ENCODE results near the gene COLEC11.
"Not testable (repeated sequence)": the region's sequence is repeated elsewhere in the genome, so short reads cannot be mapped to it uniquely, and the experiment has no call there.

The COLEC11 gene

DNA sequence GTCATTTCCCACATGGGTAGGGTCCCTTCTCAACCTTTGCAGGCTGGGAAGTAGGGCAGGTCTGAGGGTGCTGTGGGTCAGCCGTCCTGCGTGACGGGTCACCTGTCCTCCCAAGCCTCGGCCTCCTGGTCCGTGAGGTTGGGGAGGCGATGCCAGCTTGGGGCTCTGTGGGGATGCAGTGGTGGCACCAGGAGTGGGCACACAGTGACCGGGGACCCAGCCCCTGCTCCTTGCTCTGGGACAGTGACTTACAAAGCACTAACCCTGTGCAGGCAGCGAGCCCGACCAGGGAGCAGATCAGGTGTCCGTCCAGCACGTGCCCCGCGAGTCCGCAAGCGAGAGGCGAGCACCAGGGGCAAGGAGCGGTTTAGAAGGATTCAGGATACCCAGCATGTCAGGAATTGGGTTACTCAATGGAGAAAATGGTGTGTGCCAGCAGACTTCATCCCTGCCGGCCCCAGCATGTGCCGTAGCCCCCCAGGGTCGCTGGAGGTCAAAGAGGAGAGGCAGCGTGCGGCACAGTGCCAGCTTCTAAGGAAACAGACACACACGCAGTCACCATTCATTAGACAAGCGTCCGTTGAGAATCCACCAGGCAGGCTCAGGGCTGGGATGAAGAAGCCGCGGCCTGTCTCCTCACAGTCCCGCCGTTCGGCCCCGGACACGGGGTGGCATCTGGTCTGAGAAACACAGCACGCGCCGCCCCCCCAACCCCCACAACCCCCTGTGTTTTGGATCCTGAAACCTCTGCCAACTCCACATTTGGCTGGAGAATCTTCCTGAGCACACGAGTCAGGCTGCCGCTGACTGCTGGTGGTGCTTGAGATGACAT, 11.7 kb downstream of the COLEC11 start:
- no peak for DNase-seq

DNA sequence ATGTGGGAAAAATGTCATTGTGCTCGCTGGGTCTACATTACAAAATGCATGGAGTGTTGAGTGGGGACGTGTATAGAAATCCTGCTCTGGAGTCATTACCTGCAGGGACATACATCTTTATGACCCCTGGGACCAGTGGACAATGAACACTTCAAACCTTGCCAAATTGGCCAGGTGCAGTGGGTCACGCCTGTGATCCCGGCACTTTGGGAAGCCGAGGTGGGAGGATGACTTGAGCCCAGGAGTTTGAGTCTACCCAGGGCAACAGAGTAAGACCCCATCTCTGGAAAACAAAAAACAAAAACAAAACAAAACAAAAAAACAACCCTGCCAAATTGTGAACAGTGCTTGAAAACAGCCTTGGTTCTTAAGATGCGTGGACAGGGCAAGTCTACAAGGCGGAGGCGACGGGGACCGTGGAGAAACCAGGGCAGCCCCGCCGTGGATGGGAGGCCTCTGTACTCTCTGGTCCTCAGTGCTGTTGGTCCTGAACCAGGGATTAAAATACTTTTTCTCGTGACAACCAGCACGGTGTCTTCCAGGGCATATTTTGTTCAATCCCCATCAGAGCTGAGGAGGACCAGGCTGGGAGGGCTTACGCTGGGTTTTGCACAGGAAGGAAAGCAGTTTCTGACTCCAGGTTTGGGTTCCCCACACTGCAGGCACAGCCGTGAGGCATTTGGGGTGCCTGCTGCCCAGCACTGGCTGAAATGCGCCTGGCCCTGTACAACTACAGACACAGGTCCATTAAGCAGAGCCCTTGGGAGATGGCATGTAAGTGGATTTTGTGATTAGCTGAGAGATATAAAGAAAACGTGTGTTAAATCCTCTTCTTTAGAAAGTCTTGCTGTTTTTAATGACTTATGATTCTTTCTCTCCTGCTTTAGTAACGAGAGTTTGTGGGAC, 13.7 kb downstream of the COLEC11 start:
- no peak for DNase-seq

DNA sequence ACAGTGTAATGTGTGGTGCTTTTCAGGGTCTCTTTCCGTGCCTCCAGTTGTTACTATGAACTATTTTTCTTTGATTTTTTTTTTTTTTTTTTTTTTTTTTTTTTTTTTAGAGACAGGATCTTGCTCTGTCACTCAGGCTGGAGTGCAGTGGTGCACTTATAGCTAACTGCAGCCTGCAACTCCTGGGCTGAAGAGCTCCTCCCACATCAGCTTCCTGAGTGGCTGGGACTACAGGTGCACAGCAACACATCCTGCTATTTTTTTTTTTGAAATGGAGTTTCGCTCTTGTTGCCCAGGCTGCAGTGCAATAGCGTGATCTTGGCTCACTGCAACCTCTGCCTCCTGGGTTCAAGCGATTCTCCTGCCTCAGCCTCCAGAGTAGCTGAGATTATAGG, 14.4 kb downstream of the COLEC11 start:
- peak; percentile 48 for DNase-seq

DNA sequence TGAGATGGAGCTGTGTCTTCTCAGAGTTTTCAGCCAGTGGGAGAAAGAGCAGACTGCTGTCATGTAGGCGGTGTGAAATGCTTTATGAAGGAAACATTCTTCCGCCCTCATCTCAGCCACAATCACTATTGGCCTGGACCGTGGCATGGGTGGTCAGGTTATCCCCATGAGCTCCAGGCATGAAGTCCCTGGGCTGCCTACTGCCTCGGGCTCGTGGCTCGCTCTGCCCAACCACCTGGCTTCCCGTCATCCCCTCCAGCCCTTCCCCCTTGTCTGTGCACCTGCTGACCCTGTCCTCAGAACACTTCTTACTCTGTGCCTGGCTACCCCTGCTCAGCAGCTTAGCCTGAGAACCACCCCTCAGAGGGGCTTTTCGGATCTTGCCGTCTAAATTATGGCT, 15.5 kb downstream of the COLEC11 start:
- DNase-seq = no peak

DNA sequence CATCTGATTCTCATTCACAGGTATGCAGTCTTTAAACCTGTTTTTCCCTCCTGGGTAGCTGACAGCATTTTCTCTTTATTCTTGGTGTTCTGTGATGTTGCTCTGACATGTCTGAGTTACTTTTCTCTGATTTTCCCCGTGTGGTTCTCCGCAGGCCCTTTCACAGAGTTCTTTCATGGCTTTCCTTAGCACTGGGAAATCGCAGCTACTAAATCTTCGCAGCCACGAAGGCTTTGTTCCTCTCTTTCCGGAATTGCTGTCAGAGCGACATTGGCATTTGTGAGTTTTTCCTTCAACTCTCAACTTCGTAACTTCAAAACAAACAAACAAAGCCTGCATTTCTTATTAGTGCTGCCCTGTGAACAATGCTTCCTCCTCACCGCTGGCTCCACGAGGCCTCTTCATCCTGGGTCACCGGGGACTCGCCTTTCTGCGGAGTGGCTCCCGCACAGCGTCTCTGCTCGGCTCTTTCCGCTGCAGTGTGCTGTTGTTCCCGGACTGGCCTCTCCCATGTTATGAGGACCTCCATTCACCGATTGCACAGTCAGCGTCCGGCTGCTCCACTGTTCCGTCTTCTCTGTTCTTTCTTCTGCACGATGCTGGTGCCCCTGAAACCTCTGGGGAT, 16.1 kb downstream of the COLEC11 start:
- DNase-seq = no peak

DNA sequence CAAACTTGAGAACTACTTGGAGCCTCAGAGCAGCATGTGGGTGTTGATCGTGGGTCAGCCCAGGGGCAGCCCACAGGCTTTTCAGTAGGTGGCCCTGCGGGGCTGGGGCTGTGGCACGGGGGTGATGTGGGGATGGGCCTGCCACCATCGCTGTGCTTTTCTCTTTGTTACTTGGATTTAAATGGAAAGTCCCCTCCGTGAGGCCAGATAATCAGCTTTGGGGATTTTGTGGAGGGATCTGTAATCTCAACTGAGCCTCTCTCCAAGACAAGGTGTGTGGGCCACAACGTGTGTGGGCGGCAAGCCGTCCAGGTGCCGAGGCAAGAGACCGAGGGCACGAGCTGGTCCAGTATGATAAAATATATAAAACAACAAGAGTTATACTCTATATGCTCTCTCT, 16.7 kb downstream of the COLEC11 start:
- no peak for DNase-seq

DNA sequence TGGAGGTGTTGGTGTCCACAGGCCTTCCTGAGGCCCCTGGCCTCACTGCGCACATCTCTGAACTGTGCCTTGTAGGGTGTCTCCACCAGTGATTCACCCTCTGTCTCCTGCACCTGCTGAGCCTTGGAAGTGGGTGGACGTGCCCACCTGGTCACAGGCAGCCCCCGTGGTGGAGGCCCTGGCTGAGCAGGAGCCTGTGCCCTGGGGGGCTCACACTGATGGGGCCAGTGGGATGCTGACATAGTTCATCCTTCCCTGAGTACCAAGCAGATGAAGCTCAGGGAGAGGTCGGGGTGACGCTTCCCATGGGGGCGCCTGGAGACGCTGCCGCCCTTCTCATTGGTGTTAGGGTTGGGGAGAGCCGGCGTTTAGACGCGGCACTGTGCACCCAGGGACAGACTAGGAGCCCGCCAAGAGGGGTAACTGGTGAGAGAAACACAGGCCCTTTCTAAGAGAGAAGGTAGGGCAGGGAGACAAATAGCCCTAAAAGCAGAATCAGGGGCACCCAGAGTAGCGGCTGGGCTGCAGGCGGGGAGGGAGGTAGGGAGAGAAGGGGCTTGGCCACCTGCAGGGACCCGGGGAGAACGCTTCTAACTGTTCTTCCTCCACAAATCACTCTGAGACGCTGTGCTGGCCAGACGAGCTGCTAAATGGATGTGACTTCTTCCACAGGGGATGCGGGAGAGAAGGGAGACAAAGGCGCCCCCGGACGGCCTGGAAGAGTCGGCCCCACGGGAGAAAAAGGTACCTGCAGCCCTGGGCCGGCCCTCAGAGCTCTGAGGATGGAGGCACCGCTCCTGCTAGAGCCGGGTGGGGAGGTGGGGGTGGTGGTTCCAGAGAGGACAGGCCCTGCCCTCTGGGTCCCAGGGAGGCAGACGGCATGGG, 18.0 kb downstream of the COLEC11 start:
- no peak for DNase-seq

DNA sequence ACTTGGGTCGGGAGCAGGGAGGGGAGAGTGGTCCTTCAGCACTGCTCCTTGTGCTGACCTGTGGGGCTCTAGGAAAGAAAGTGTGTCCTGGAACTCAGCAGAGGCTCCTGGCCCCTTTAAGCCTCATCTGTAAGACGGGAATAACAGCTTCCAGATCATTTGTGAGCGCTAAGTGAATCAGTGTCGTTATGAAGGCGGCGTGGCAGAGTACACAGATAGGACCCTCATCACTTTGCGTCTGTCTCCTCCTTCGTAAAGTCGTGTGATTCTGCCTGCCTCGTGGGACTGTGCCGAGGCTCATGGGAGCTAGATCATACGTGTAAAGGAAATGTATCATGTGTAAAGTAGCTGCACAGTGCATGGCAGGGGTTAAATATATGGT, 18.6 kb downstream of the COLEC11 start:
- no peak for DNase-seq

DNA sequence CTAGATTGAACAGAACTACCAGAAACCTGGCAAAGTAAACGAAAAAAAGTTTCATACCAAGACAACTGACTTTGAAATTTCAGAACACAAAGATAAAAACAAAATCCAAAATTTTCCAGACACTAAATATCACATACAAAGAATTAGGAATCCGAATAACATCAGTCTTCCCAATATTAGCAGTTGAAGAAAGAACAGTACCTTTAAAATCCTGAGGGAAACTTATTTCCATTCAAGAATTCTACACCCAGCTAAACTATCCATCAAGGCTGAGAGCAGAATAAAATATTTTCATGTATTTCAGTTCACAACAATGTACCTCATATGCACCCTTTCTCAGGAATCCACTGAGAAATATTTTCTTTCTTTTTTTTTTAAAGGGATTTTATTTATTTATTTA, 19.8 kb downstream of the COLEC11 start:
- DNase-seq = not testable (repeated sequence)

DNA sequence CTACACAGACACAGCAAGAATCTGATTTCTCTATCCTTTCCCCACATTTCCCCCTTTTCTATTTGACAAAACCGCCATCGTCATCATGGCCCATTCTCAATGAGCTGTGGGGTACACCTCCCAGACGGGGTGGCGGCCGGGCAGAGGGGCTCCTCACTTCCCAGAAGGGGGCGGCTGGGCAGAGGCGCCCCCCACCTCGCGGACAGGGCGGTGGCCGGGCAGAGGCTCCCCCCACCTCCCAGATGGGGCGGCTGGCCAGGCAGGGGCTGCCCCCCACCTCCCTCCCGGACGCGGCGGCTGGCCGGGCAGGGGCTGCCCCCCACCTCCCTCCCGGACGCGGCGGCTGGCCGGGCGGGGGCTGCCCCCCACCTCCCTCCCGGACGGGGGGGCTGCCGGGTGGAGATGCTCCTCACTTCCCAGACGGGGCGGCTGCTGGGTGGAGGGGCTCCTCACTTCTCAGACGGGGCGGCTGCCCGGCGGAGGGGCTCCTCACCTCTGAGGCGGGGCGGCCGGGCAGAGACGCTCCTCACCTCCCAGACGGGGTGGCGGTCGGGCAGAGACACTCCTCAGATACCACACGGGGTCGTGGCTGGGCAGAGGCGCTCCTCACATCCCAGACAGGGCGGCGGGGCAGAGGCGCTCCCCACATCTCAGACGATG, 20.8 kb downstream of the COLEC11 start:
- DNase-seq = not testable (repeated sequence)

DNA sequence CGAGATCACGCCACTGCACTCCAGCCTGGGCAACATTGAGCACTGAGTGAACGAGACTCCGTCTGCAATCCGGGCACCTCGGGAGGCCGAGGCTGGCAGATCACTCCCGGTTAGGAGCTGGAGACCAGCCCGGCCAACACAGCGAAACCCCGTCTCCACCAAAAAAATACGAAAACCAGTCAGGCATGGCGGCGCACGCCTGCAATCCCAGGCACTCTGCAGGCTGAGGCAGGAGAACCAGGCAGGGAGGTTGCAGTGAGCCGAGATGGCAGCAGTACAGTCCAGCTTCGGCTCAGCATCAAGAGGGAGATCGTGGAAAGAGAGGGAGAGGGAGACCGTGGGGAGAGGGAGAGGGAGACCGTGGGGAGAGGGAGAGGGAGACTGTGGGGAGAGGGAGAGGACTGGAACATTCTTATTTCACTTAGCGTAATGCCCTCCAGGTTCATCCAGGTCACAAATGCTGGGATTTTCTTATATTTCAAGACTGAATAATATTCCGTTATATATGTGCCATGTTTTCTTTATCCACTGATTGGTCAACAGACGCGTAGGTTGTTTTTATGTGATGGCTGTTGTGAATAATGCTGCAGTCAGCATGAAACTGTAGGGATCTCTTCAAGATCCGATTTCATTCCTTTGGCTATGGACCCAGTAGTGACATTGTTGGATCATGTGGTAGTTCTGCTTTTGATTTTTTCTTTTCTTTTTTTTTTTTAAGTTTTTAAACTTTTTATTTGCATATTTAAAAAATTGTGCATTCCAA, 21.7 kb downstream of the COLEC11 start:
- not testable (repeated sequence) for DNase-seq

DNA sequence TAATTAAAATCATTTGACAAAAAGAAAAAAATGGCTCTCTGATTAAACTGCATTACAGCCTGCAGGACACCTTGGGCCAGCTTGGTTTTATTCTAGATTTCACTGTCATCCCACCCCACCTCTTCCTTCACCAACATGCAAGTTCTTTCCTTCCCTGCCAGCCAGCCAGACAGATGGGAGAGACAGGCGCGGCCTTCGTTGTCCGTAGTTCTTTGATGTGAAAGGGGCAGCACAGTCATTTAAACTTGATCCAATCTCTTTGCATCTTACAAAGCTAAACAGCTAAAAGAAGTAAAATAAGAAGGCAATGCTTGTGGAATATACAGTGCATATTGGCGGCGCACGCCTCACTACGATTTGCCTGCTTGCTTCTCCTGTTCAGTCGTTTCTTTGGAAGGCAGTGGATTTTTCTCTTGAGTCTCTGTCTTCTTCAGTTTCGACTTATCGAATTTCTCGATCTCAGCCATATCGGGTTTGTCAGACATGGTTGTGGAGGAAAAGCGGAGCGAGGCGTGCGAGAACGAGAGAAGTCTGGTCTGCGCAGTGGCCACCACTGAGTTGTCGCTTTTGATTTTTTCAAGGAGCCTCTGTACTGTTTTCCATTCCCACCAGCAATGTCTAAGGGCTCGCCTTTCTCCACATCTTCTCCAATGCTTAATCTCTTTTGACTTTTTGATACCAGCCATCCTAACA, 22.4 kb downstream of the COLEC11 start:
- DNase-seq = no peak

DNA sequence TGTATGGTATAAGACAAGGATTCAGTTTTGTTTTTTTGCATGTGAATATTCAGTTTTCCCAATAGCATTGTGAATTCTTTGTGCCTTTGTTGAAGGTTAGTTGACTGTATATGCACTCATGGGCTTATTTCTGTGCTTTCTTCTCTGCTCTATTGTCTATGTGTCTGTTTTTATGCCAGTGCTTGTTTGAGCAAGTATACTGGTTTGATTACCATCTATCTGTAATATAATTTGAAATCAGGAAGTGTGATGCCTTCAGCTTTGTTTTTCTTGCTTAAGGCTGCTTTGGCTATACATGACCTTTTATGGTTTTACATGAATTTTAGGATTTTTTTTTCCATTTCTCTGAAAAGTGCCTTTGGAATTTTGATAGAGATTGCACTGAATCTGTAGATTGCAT, 23.5 kb downstream of the COLEC11 start:
- DNase-seq = no peak

DNA sequence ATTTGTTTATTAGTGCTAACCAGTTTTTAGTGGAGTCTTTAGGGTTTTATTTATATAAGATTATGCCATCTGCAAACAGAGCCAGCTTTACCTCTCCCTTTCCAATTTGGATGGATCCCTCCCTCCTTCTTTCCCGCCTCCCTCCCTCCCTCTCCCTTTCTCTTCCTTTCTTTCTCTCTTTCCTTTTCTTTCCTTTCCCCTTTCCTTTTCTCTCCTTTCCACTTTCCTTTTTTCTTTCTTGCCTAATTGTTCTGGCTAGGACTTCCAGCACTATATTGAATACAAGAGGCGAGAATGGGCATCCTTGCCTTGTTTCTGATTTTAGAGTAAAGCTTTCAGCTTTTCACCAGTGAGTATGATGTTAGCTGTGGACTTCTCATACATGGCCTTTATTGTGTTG, 24.1 kb downstream of the COLEC11 start:
- no peak for DNase-seq

DNA sequence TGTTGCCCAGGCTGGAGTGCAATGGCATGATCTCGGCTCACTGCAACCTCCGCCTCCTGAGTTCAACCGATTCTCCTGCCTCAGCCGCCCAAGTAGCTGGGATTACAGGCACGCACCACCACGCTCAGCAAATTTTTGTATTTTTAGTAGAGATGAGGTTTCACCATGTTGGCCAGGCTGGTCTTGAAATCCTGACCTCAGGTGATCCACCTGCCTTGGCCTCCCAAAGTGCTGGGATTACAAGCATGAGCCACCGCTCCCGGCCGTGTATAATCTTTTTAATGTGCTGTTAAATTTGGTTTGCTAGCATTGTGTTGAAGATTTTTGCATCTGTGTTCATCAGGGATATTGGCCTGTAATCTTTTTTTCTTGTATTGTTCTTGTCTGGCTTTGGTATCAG, 24.7 kb downstream of the COLEC11 start:
- not testable (repeated sequence) for DNase-seq

DNA sequence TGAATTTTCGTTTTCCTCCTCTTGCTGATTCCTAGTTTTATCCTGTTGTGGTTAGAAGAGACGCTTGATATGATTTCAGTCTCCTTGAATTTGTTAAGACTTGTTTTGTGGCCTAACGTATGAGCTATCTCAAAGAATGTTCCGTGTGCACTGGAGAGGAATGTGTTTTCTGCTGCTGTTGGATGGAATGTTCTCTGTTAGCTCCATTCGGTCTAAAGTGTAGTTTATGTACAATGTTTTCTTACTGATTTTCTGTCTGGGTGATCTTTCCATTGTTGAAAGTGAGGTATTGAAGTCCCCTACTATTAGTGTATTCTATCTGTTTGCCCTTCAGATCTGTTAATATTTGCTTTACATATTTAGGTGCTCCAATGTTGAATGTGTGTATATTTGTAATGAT, 25.9 kb downstream of the COLEC11 start:
- DNase-seq = no peak

DNA sequence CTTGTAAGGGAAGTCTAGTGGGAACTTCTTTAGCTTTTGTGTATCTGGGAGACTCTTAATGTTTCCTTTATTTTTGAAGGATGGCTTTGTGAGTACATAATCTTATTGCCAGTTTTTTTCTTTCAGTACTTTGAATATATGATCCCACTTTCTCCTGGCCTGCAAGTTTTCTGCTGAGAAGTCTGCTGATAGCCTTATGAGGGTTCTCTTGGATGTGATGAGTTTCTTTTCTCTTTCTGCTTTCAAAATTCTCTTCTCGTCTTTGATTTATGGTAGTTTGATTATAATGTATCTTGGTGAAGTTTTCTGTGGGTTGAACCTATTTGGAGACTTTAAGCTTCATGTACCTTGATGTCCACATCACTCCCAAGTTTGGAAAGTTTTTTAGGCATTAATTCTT, 28.1 kb downstream of the COLEC11 start:
- no peak for DNase-seq

DNA sequence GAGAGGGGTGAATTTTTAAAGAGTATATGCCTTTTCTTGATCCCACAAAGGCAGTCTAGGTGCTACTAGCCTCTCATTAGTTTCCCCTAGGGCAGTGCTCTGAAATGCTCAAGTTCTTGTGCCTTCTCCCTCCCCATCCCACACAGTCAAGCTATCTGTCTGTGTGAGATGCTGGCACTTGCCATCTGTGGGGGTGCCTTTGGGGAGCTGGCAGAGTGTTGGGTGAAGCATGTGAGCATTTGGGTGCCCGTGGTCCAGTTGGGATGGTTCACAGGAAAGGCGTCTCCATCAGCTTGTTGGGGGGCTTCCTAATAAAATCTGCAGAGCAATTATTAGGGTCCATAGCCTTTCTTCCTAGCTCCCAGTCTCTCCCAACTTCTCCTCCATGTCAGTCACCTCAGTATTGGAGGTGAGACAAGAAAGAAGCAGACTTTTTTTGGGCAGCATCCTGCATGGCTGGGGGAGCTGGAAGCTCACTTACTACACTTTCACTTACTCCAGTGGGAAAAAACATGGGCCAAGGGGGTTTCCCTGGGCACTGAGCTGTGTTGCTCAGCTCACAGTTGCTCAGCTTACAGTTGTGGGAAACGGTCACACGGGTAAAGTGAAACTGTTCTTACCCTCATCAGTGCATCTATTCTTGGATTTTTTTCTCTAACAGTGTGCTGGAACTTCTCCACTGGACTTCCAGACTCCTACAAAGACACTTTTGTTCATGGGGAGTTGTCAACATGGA, 29.3 kb downstream of the COLEC11 start:
- DNase-seq = no peak

DNA sequence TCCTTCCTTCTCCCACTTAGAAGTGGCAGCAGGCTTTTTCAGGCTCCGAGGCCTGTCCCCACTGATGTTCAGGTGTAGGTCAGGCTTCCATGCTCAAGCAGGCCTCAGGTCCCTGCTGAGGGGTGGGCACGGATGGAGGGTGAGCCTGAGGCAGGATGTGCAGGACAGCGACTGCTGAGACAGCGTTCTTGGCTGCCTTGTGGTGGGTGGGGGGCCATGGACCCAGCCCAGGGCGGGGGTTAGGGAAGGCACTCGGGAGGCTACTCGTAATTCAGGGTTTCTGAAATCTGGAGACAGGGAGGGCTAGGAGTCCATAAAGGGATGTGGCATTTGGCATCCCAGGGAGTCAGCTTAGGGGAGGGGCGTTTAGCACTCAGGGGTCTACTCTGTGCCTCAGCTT, 30.3 kb downstream of the COLEC11 start:
- DNase-seq = no peak

Measured in NCI-H2029 treated with DMSO at 0.1 percent for 48 hours (cell line).